22Rv1 (cell line): ENCODE data around the gene NRARP.

Experiments
- H3K27ac ChIP-seq: fragments of 450-650 bp; 2 replicates; pipeline ENCODE4 v1.5.1; 2017
- ZFX ChIP-seq: fragments of 450-650 bp; IDR thresholded peaks from 2 replicates; pipeline ENCODE4 v1.6.1; 2017; ENCODE audit warnings: antibody characterized with exemption, borderline replicate concordance
- TF ChIP-seq, protein P1 (sequence below): fragments of 450-650 bp; IDR thresholded peaks from 2 replicates; pipeline ENCODE4 v1.5.1; 2017; ENCODE audit warnings: mild to moderate bottlenecking

NRARP gene

GRCh38 chr9:137293482-137294090 lies 8.5 kb downstream of the NRARP start:
- TF ChIP-seq ZFX, result no peak
- TF ChIP-seq, protein P1, sequence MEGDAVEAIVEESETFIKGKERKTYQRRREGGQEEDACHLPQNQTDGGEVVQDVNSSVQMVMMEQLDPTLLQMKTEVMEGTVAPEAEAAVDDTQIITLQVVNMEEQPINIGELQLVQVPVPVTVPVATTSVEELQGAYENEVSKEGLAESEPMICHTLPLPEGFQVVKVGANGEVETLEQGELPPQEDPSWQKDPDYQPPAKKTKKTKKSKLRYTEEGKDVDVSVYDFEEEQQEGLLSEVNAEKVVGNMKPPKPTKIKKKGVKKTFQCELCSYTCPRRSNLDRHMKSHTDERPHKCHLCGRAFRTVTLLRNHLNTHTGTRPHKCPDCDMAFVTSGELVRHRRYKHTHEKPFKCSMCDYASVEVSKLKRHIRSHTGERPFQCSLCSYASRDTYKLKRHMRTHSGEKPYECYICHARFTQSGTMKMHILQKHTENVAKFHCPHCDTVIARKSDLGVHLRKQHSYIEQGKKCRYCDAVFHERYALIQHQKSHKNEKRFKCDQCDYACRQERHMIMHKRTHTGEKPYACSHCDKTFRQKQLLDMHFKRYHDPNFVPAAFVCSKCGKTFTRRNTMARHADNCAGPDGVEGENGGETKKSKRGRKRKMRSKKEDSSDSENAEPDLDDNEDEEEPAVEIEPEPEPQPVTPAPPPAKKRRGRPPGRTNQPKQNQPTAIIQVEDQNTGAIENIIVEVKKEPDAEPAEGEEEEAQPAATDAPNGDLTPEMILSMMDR, result no peak
- peak overlapping the region; percentile 59 for H3K27ac ChIP-seq

DNA sequence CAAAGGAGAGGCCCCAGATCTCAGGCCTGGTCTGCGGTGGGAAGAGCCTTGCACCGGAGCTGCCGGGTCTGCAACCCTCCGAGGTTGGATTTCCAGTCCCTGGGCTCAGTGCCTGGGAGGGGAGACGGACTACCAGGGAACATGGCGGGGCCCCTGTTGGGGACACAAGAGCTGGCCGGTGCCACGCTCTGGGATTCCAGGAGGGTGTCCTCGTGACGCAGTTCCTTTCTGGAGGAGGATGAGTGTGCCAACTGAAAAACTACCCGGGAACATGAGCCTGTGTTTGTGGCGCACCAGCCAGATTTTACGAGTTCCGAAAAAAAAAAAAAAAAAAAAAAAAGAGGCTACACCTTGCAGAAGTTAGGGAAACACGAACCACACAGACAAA lies 9.0 kb downstream of the NRARP start:
- TF ChIP-seq, protein P1, result no peak
- no peak for TF ChIP-seq ZFX
- H3K27ac ChIP-seq, result no peak overlapping the region

DNA sequence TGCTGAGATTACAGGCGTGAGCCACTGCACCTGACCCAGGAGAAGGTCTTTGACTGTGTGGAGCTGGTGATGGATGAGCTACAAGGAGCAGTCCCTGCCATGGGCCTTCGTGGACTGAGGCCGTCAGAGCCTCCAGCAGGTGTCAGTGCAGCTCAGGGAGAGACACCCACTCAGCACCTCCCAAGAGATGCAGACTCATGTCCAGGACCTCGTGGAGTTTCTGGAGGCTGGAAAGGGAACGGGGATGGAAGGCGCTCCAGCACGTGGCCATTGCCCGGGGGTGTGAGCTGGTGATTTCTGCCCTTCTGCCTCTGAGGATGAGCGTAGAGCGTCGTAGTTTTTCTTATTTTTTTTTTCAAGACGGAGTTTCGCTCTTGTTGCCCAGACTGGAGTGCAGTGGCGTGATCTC lies 15.1 kb downstream of the NRARP start:
- TF ChIP-seq, protein P1, result peak; percentile 82
- TF ChIP-seq ZFX, result no peak
- no peak overlapping the region for H3K27ac ChIP-seq

GRCh38 chr9:137281345-137282116 lies 20.5 kb downstream of the NRARP start:
- H3K27ac ChIP-seq, result 0 out of 2 replicates have a peak overlapping the region, but pooled peaks have one; percentile 4
- no peak for TF ChIP-seq ZFX
- TF ChIP-seq, protein P1, result no peak

- no peak overlapping the region for H3K27ac ChIP-seq
- TF ChIP-seq ZFX, result no peak
- TF ChIP-seq, protein P1, result peak; percentile 74
Observed at GRCh38 chr9:137280474-137281344, 21.4 kb downstream of the NRARP start.

GRCh38 chr9:137279741-137280473 lies 22.2 kb downstream of the NRARP start:
- H3K27ac ChIP-seq, result no peak overlapping the region
- TF ChIP-seq ZFX, result no peak
- TF ChIP-seq, protein P1, result no peak
